Thymus (tissue), 11 donors: ENCODE results near the gene DENND4C. TPM values are rescaled to one million over a fixed set of nuclear protein-coding genes. Genes with fewer than 3 reads are reported as not detected.
"Not testable (repeated sequence)": the region's sequence is repeated elsewhere in the genome, so short reads cannot be mapped to it uniquely, and the experiment has no call there.

Experiments
- DNase-seq, 9 donors: peaks; one replicate each; pipeline ENCODE4 v3.0.0-alpha.2; 2013; ENCODE audit warnings: low spot score in 9 of 9, low read depth in 6 of 9, missing footprints in 1 of 9
- H3K27ac ChIP-seq, 2 donors: one replicate each; pipeline ENCODE4 v1.5.1; 2013; ENCODE audit warnings: control low read depth in 1 of 2, low read depth in 1 of 2, low read length in 1 of 2, mild to moderate bottlenecking in 1 of 2, moderate library complexity in 1 of 2
- H3K27me3 ChIP-seq, 2 donors: one replicate each; pipeline ENCODE4 v1.5.1; 2013; ENCODE audit warnings: low read length in 1 of 2; ENCODE audit not compliant: control insufficient read depth in 2 of 2, insufficient read depth in 1 of 2
- H3K36me3 ChIP-seq, 2 donors: one replicate each; pipeline ENCODE4 v1.5.1; 2013; ENCODE audit warnings: low read length in 1 of 2, mild to moderate bottlenecking in 1 of 2, moderate library complexity in 1 of 2; ENCODE audit not compliant: control insufficient read depth in 2 of 2, insufficient read depth in 2 of 2
- H3K4me1 ChIP-seq, 2 donors: one replicate each; pipeline ENCODE4 v1.5.1; 2013; ENCODE audit warnings: low read length in 2 of 2; ENCODE audit not compliant: control insufficient read depth in 2 of 2, insufficient read depth in 2 of 2
- H3K4me3 ChIP-seq, 2 donors: one replicate each; pipeline ENCODE4 v1.5.1; 2013; ENCODE audit warnings: low read length in 2 of 2, control low read depth in 1 of 2, mild to moderate bottlenecking in 1 of 2
- H3K9me3 ChIP-seq, 2 donors: one replicate each; pipeline ENCODE4 v1.5.1; 2013; ENCODE audit warnings: low read length in 1 of 2, mild to moderate bottlenecking in 1 of 2; ENCODE audit not compliant: control insufficient read depth in 2 of 2, insufficient read depth in 1 of 2
- WGBS: extraction: QIAGEN DNeasy Blood & Tissue Kit; methylation state at CpG from one replicate; pipeline ENCODE4 v1.1.7; 2013; 5-methylcytosine and 5-hydroxymethylcytosine counted together
- polyA plus RNA-seq: library from polyadenylated mRNA; stranded (reverse); fragments of 200-250 nt; gene quantifications from one replicate; pipeline ENCODE4 v1.2.3, GENCODE V29; 2013
- total RNA-seq: library from RNA; stranded (reverse); fragments of 120-200 nt; gene quantifications from one replicate; pipeline ENCODE4 v1.2.4, GENCODE V29; 2013
- donor health status: healthy.

Gene DENND4C
- total and polyA plus RNA-seq, 2 donors, result 15.4 to 39.2 TPM

DNA sequence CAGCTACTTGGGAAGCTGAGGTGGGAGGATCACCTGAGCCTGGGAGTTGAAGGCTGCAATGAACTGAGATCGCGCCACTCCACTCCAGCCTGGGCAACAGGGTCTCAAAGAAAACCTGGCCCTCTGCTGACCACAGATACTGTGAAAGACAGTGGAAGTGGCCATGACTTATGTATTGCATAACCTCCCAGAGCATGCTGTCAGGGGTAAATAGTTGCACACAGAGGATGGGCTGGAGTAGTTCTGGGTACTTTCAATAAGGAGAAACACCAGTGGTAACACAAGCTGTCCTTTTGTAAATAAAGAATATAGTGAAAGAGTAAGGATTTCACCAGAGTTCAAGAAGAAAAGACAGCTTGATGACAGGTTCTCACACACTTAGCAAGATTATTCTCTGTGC, 180.1 kb downstream of the DENND4C start:
- H3K27ac ChIP-seq, result no peak overlapping the region
- peaks cover 4 to 16% of the 10 kb centered on the region in 2 donors for H3K4me1 ChIP-seq

DNA sequence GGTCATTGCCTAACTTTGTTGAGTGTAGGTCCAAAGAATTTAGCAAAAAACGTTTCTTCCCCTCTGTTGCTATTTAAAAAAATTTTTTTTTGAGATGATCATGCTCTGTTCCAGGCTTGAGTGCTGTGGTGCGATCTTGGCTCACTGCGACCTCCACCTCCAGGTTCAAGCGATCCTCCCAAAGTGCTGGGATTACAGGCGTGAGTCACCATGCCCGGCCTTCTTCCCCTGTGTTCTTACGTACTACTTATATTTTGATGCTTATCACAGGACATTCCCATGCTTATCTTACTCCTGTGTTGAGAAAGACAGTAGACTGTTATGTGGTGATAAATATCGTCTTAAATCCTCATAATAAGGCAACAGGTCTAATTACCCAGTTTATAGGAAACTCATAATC, 180.8 kb downstream of the DENND4C start:
- Histone ChIP-seq H3K9me3 (peaks cover 0 to 3% of the 10 kb centered on the region in 2 donors), H3K27me3 (peaks cover 2% of the 10 kb centered on the region in 2 donors), H3K4me3 (no peak overlapping the region), H3K36me3 (no peaks in the 10 kb centered on the region), H3K27ac (no peak overlapping the region), H3K4me1 (peaks cover 4 to 16% of the 10 kb centered on the region in 2 donors)
- DNase-seq, result no peak
- 97% methylated on average over 8 of the region's 8 CpGs for WGBS

More for the DNA sequence above, 180.1 kb downstream of the DENND4C start:
- H3K4me3 ChIP-seq, result no peak overlapping the region
- no peak for DNase-seq
- H3K9me3 ChIP-seq, result peaks cover 0 to 3% of the 10 kb centered on the region in 2 donors
- no peaks in the 10 kb centered on the region for H3K36me3 ChIP-seq
- WGBS, result 100% methylated on average over 2 of the region's 2 CpGs
- peaks cover 2% of the 10 kb centered on the region in 2 donors for H3K27me3 ChIP-seq

DNA sequence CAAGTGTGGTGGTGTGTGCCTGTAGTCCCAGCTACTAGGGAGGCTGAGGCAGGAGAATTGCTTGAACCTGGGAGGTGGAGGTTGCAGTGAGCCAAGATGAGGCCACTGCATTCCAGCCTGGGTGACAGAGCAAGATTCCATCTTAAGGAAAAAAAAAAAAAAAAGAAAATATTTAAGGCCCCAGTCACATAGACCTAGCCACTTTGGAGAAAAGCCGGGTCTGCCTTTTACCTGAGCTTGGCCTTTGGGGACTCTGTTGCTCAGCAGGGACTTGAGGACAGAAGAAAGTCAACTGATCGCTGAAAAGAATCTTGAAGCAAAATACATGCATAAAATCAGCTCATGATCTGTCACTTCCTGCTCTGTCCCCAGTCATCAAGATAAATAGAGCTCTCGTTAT, 183.0 kb downstream of the DENND4C start:
- not testable (repeated sequence) for H3K36me3 ChIP-seq, H3K4me3 ChIP-seq, DNase-seq, H3K9me3 ChIP-seq, H3K27me3 ChIP-seq, H3K27ac ChIP-seq
- peaks cover under 1 to 12% of the 10 kb centered on the region in 2 donors for H3K4me1 ChIP-seq
- 97% methylated on average over 3 of the region's 3 CpGs for WGBS

DNA sequence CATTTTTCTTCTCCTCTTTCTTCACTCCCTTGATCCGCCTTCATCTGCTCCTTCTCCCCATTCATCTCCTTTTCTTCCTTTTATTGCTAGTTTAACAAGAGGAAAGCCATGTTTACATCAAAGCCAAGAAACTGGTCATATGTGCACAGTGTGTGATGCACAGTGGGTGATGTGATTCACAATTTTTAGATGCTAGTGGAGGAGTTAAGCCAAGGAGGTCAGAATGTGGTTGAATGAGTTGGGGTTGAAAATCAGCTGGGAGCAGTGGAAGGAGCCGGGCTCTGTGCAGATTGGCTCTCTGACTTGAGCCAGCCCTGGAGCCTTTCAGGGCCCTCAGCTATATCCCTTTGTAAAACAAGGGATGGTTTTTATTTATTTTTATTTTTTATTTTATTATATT, 185.7 kb downstream of the DENND4C start:
- WGBS, result 99% methylated on average over 2 of the region's 2 CpGs
- H3K4me3 ChIP-seq, result no peak overlapping the region
- no peaks in the 10 kb centered on the region for H3K27me3 ChIP-seq
- no peak overlapping the region for H3K27ac ChIP-seq
- no peak for DNase-seq
- no peaks in the 10 kb centered on the region for H3K4me1 ChIP-seq
- H3K9me3 ChIP-seq, result no peaks in the 10 kb centered on the region
- H3K36me3 ChIP-seq, result no peaks in the 10 kb centered on the region

DNA sequence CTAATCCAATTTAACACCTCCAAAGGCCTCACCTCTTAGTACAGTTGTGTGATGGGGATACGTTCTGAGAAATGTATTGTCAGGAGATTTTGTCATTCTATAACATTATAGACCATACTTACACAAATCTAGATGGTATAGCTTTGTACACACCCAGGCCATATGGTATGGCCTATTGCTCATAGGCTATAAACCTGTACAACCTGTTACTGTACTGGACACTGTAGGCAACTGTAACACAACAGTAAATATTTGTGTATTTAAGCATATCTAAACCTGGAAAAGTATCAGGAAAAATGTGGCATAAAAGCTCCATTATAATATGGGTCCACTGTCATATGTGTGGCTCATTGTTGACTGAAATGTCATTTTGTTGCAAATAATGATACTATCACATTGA, 190.4 kb downstream of the DENND4C start:
- H3K27me3 ChIP-seq, result no peaks in the 10 kb centered on the region
- H3K4me3 ChIP-seq, result no peak overlapping the region
- H3K9me3 ChIP-seq, result no peaks in the 10 kb centered on the region
- WGBS, result 98% methylated on average over 1 of the region's 1 CpG
- H3K27ac ChIP-seq, result no peak overlapping the region
- no peaks in the 10 kb centered on the region for H3K4me1 ChIP-seq
- no peak for DNase-seq
- peaks cover 0 to 4% of the 10 kb centered on the region in 2 donors for H3K36me3 ChIP-seq

Other genes with a start within 250 kb of the DENND4C start
- gene SAXO1, start 197.5 kb upstream of the DENND4C start, total RNA-seq, result 0.09 TPM
- gene SAXO1, start 197.5 kb upstream of the DENND4C start, polyA plus RNA-seq, result 0.02 TPM
- 28.0 TPM for gene RRAGA, start 181.3 kb upstream of the DENND4C start, total RNA-seq
- 83.7 TPM for gene RRAGA, start 181.3 kb upstream of the DENND4C start, polyA plus RNA-seq
- gene HAUS6, start 127.8 kb upstream of the DENND4C start, total RNA-seq, result 23.8 TPM
- 10.8 TPM for gene HAUS6, start 127.8 kb upstream of the DENND4C start, polyA plus RNA-seq
- gene PLIN2, start 103.2 kb upstream of the DENND4C start, total RNA-seq, result 51.6 TPM
- 188 TPM for gene PLIN2, start 103.2 kb upstream of the DENND4C start, polyA plus RNA-seq
- gene RPS6, start 149.5 kb downstream of the DENND4C start, total RNA-seq, result 2,963 TPM
- gene RPS6, start 149.5 kb downstream of the DENND4C start, polyA plus RNA-seq, result 5,726 TPM
- 2.0 TPM for gene ACER2, start 178.3 kb downstream of the DENND4C start, total RNA-seq
- gene ACER2, start 178.3 kb downstream of the DENND4C start, polyA plus RNA-seq, result 0.71 TPM